HG03103 (cell line): ENCODE results near the gene KSR1.
"Not testable (repeated sequence)": the region's sequence is repeated elsewhere in the genome, so short reads cannot be mapped to it uniquely, and the experiment has no call there.

Experiments
- ATAC-seq: cut with Tn5 transposase; IDR thresholded peaks from one replicate; pipeline ENCODE4 v1.9.1; 2021; ENCODE audit warnings: low read depth; ENCODE audit not compliant: unreplicated experiment

KSR1 gene

DNA sequence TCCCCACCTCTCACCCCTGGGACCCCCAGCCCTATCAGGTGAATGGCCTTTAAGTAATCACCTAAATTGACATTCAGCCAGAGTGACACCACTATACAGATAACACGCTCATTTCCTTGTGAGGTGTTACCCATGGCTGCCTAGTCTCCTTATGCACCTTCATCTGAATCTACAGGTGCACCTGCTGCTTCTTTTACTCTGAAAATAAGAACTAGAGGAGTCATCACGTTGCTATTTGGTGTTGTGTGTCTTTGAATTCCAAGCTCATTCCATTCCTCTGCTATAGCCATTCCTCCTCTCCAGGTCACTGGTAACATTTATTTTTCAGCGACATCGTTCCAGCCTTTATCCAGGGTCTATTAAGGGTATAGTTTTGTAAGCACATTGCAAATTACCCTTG is 184.5 kb downstream of the KSR1 start:
- no peak for ATAC-seq

DNA sequence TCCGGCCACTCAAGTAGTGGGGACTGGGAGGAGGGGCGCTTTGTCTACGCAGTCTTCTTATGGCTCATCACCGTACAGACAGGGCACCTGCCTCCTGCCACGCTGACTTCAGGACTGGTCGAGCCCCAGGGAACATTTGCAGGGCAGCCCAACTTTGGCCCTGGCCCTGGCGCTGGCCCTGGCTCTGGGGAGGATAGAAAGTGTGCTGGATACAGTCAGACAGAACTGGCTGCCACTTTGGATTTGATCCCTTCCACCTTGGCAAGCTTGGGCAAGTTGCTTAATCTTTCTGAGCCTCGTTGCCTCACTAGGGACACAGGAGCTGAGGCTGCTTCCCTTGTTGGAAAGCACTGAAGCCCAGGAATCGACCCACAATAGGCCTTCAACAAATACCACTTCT is 188.3 kb downstream of the KSR1 start:
- ATAC-seq = no peak

DNA sequence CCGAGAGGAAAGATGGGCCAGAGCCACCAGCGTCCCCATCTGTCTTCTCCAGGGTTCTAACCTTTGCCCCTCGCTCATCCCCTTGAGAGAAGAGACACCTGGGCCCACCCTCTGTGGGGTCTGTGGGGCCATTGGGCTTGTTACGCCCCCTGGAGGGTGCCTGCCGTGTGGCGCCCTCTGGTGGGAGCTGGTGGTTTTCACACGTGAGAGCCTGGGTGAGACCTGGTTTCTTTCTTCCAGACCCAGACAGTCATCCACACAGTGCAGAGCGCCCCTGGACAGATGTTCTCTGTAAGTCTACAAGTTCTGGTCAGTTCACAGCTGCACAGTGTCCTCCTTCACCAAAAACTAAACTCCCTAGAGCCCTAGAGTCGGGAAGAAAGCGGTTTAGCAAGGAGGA is 189.4 kb downstream of the KSR1 start:
- not testable (repeated sequence) for ATAC-seq

DNA sequence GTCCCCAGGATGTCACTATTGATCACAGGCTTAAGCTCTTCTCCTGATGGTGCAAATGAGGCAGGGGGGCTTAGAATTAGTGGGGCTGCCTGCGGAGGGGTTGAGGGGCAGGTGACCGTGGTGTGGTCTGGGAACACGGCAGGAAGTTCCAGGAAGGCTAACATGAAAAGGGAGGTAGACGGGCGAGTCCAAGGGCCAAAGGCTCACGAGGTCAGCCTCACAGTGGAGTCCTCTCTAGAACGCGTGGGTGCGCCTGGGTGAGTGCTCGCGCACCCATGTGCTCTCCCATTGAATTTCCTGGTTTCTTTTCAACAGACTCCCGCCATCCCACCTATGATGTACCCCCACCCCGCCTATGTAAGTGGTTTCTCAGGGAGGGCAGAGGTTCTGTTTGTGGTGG is 190.0 kb downstream of the KSR1 start:
- ATAC-seq = no peak

DNA sequence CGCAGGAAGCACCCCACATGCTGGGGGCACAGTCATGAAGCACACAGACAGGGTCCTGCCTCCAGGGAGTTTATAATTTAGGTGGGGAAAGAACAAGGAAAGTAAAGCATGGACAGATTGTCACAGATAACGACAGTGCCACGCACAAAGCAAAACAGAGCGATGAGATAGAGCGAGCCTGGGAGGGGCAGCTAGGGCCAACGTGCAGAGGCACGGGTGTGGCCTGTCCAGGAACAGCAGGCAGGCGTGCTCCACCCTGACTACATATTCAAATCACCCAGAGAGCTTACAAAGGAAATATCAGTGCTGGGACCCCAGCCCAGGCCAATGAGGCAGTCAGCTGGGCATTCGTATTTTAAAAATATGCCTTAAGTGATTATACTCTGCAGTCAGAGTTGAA is 191.5 kb downstream of the KSR1 start:
- no peak for ATAC-seq

DNA sequence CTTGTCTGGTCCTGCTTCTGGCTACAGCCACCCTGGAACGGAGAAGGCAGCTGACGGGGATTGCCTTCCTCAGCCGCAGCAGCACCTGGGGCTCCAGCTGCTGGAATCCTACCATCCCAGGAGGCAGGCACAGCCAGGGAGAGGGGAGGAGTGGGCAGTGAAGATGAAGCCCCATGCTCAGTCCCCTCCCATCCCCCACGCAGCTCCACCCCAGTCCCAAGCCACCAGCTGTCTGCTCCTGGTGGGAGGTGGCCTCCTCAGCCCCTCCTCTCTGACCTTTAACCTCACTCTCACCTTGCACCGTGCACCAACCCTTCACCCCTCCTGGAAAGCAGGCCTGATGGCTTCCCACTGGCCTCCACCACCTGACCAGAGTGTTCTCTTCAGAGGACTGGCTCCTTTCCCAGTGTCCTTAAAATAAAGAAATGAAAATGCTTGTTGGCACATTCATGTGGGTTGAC is 192.9 kb downstream of the KSR1 start:
- ATAC-seq = not testable (repeated sequence)

DNA sequence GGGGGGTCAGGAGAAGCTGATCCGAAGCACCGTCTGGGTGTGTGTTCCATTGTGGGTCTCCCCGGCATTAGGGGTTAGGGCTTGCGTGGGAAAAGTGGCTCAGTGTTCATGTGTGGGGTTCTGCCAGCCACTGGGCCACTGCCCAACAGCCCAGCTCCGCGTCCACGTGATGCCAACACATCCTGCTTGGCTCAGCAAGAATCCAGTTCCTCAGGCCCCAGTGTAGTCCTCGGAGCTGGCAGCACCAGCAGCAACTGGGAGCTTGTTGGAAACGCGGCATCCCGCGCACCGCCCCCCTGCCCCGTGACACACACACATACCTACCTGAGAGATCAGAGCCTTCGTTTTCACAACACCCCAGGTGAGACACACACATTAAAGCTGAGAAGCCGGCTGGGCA is 193.7 kb downstream of the KSR1 start:
- ATAC-seq = no peak

DNA sequence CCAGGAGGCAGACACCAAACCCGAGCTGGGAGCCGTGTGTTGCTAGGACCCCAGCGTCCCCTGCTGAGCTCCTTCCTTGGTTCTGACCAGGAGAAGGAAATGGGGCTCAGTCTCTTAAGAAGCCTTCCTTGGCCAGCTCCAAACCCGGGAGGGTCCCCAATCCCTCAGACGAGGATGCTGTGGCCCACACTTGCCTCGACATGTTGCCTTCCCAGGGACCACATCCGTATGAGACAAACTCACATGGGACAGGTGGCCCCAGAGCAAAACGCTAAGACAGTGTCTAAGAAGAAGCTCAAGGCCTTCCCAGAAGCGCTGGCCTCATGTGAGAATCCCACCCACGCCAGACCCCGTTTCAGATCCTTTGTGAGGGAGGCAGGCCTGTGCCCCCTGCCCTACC is 194.6 kb downstream of the KSR1 start:
- ATAC-seq = no peak

DNA sequence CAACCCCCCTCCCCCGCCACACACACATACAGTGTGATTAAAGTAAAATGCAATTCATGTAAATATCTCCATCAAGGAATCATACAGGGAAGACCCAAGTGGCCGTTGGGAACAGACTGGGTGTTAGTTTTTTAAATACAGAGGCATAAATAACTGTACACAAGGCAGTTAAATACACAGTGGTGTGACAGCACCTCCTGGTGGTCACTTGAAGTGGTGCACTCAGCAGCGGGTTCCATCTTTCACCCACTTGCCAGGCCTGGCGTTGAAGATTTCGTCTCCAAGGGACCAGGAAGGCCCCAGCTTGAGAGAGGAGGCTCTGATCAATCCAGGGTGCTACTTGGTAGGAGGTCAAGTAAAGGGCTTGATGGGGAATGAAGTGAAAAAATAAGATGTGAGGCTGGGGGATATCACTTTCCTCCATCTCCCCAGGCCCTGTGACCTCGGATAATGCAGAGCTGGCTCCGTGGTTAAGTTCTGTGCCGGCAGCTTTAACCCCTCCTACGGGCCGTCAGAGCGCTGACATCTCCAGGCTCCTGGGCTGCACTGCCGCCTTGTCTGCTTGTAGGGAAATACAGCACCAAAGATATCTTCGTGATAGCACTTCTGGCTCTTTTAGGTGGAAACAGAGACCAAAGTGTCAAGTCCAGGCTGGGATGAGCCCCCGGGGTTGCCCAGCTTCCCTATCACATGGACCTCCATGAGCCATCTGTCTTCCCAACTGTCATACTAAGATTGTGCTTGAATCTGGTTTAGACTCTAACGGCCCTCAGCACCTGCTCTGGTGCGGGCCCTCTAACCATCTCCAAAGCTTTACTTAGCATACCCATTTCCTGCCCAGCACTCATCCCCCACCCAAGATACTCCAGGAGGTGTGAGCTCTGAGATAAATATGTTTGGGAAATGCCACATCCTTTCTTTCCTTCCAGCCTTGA is 195.4 kb downstream of the KSR1 start:
- ATAC-seq = no peak

DNA sequence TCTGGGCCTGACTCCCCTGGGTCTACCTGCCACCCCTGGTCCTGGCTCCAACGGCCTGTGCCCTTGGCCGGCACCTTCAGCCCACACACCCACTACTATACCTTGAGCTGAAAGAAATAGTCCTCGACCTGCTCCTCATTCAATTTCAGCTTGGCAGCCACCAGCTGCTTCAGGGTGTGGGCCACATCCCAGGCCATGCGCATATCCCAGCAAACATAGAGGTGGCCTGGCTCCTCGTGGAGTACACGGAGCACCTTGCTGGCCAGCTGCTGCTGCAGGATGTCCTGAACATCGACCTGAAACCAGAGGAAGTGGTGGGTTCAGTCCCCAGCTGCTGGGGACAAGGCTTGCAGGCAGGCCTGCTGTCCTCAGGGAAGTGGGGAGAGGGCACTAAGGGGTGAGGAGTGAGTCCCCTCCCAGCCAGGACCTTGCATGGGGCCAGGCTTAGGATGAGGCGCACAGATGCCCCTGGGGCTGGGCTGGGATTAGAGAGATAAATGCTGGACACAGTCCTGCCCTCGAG is 197.3 kb downstream of the KSR1 start:
- not testable (repeated sequence) for ATAC-seq

DNA sequence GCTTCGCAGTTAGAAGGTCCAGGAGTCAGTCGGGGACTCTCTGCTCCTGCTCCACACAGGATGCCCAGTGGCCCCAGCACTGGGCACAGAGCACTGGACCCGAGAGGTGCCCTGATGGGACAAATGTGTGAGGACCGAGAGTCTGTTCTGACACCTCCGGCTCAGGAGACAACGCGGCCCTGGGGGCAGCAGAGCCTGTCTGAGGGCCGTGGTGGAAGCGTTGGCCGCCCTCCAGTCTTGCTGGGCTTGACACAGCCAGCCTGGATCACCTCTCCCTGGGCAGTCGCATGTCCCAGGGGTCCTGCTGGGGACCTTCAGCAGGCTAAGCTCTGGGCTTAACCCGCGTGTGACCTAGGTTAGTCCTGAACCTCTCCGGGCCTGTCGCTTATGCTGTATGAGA is 197.9 kb downstream of the KSR1 start:
- ATAC-seq = no peak

DNA sequence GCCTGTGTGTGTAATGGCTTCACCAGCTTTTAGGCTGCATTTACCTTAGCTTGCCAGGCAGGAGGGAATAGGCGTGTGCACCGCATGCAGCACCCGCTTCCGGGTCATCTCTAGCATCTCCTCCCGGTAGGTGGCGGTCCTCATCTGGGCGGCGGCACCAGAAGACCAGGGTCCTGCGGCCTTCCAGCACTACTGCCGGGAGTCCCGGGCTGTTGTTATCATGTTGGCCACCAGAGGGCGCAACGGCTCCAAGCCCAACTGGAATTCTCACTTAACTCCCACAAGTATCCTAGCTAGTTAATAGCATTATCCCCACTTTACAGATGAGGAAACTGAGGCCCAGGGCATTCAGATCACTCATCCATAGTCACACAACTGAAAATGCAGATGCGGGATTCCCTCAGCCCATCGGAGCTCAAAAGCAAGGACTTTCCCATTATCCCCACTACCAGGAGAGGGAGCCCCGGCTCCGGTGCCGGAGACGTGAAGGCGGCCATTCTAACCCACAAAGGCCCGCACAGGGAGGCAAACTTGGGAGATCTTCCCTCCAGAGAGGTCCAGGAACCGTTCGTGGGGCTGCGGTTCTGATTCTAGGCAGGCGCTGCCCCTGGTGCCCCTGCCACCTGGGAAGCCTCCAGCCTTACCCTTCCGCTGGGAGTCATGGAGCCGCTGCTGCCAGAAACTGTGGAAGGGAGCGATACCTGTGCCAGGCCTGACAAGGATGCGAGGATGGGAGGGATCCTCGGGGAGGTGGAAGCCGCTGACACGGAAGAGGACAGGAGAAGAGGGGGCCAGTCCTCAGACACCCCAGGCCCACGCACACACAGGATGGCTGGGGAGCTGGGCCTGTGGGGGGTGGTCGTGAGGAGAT is 198.6 kb downstream of the KSR1 start:
- ATAC-seq = peak; percentile 76

DNA sequence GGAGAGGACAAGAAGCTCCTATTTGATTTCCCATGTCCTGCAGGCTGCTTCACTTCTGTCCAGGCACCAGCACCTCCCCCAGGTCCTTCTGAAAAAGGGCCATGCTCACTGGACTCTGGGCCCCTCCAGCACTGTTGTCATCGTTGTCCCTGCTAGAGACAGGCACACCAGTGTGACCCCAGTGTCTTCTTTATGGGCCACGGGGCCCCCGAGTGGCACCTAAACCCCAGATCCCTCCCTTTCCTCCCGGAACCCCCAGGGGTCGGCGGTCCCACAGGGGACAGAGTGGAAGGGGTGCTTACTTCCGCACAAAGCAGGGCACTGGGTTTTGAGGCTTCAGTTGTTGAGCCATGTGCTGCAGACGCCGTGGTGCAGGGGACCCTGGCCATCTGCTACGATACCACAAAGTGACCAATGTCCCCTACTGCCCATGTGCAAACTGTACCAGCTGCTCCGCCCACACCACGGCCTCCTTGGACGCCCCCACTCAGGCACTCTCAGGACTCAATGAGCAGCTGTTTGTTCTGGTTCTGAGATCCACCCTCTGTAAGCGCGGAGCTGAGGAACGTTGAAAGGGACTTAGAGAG is 199.4 kb downstream of the KSR1 start:
- ATAC-seq = not testable (repeated sequence)

DNA sequence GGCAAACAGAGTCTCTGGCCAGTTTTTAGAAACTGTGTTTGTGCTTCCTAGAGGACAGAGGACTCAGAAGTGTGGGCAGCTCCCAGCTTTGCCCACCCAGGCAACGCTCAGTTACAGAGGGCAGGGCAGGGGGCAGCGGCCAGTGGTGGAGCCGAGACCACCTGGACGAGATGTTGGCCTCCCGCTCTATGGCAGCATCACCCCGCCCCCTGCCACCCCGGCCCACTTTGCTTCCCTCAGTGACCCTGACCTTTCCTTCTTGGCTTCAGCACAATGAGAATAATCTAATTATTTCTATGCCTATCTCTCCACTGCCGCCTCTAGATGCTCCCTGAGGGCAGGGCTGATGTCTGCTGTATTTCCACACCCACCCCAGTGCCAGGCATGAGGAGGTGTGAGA is 200.4 kb downstream of the KSR1 start:
- not testable (repeated sequence) for ATAC-seq

DNA sequence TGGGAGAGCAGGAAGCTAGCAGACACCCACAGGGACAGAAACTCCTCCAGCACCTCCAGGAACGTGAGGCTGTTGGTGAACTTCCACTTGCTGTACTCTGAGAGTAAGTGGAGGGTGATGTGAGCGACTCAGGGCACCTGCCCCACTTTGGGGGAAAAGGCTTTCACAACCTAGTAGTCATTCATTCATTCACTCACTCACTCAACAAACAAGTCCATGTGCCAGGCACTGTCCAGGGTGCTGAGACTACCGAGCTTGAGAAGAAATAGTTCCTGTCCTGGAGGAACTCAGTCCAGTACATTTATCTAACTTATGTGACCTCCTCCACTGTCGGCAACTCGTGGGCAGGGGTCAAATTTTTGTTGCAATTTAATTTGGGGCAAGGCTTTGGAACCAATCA is 201.4 kb downstream of the KSR1 start:
- no peak for ATAC-seq

DNA sequence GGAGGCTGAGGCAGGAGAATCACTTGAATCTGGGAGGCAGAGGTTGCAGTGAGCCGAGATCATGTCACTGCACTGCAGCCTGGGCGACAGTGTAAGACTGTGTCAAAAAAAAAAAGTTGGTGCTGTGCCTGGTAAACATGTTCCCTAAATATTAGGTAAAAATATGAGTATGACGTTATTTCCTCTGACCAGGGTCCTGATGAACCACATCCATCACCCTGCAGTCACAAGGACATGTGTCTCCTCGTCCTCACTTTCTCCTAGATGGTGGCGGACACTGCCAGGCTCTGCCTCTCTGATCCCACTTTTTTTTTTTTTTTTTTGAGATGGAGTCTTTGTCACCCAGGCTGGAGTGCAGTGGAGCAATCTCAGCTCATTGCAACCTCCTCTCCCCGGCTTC is 203.4 kb downstream of the KSR1 start:
- ATAC-seq = no peak

DNA sequence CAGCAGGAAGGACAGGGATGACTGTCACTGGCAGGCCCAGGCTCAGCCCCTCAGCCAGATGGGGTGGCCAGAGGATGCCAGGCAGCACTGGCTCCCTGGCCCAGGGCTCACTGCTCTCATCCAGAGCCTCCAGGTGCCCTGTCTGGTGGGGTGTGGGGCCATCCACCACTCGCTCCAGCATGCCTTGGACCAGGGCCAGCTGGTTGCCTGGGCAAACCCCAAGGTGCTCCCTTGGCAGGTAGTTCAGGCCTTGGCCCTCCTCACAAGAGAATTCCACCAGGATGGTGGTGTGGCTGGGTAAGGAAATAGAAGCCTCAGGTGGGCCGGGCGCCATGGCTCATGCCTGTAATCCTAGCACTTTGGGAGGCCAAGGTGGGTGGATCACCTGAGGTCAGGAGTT is 204.2 kb downstream of the KSR1 start:
- no peak for ATAC-seq

DNA sequence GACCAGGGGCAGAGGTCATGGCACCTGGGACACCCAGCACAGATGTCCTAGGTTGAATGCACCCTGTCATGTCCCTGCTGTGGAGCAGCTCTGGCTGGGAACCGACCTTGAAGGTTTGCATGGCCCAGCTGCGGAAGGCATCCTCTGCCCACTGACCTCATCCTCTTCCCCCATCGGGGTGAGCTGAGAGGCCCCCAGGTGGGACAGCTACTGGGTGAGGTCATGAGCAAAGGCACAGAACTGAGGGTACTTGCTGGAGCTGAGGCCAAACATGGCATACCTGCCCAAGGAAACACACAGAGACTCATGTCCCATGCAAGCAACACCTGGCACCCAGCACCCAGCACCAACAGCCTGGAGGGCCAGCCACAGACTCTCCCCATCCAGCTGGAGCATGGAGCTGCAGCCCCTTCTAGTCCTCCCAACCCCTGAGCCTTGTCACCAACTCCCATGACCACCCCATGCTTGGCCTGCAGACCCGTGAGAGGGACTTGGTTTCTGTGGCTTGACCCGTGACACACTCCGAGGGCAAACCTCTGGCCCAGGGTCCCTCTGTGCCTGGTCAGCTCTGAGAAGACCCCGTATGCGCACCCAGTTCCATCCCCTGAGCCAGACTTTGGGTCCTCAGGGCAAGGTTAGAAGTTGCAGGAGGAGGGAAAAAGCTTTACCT is 207.8 kb downstream of the KSR1 start:
- no peak for ATAC-seq

DNA sequence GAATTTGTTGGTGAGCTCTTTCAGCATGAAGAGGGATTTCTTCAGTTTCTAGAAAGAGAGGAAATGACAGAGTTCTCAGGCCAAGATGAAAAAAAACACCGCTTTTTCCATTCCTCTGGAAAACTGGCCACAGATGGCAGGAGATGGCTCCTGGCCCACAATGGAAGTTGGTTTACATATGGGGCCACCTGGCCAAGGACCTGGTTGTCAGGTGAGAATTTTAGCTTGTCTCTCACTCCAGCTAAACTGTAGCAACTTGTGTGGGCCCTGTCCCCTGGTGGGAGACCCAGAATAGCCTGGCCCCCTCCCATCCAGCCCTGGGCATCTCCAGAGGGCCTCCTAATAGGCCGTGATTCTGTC is 208.3 kb downstream of the KSR1 start:
- ATAC-seq = no peak

DNA sequence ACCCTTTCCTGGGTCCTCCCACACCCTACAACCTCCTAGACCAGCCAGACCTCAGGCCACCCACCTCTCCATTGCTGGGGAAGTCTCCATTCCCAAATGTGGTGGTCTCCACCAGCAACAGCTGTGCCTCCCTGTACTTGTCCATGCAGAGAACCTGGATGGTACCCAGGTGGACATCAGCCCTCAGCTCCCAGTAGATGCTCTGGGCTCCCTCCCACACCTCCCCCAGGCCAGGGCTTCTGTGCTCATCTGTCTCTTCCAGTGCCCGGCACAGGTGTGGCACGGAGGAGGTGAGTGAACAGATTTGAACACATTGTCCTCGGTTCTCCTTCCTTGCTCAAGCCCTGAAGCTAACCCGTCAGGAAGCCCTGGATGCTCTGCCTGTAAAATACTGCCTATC is 209.3 kb downstream of the KSR1 start:
- no peak for ATAC-seq
